NCI-H748 treated with DMSO at 0.1 percent for 48 hours (cell line): ENCODE data around the gene AGBL3.

ENCODE experiments used
- DNase-seq: peaks from one replicate; lab custom pipeline; 2025; lab: John Stamatoyannopoulos, UW

The AGBL3 gene

DNA sequence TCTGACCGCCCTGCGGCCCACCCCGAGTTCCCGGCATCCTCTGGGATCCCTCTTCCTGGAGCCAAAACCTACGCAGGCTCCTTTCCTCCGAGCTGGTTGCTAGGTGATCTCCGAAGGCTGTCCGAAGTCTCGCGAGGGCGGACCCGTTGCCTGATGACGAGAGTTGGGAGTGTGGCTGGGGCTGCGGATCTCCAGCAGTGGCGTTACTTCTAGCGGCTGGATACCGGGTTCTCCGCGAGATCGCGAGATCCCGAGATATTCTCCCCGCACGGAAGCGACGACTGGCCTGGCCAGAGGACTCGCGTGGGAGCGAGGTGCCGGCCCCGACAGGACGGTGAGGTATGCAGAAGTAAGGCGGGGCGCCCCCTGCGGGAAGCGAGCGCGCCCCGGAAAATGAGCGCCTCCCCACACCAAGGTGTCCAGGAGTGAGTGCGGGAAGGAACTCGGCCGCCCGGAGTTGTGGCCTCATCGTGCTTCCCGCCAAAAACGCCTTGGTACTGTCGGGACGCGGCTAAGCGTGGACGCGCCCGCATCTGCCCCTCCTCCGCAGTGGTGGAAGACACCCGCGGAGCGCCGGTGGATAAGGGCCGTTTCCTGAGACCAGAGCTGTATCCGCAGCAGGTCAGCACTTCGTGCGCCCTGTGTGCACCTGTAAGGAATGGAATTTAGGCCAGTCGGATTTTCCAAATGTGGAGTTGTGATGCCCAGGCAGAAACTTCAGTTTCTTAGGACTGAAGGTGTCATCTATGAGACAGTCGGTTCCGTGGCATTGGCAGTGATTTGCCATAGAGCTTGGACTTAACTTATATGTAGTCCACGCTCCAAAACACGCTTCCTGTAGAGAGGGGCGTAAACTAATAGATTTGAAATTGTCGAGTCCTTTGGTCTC is at the start of gene AGBL3:
TSS of gene AGBL3 (plus strand) at position 146 of the 889 bp plus-strand sequence. CDS start 1,426 bp downstream, outside the sequence.
- DNase-seq: peak; percentile 87

GRCh38 chr7:134936893-134937510 is 49.3 kb upstream of the AGBL3 start:
- DNase-seq: no peak

DNA sequence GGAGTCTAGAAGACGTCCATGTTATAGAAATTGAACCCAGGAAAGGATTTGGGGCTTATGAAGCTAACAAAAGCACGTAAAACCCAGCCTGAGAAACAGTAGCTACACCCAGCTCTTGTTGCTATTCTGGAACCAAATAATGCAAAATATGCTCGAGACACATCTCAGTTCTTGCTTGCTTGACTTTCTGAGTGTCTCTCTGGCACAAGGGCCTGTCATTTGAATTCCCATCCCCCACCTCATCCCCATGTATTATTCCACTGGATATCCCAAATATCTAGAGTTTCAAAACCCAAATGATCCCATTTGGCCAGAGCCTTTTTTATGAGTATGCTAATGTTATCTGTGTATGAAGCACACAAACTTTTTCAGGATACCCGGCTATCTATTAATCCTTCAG is 48.2 kb upstream of the AGBL3 start:
- no peak for DNase-seq

- no peak for DNase-seq
These were observed 47.2 kb upstream of the AGBL3 start for GRCh38 chr7:134939136-134939535.

DNA sequence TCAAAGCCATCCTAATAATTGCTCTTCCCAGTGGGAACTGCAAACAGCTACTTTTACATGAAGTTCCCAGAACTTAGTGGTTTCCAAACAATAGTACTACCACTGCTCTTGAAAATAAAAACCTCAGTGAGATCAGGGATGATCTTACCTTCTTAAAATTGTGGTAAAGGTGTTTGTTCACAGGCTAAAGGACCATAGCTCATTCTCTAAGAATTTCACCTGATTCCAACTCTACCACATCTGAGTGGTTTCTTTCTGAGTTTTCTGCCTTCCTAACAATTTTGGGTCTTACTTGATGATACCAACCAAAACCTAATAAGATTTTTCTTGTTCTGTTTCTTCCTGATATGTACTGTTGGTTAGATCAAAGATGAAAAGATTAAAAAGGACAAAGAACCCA is 45.6 kb upstream of the AGBL3 start:
- no peak for DNase-seq

- DNase-seq: no peak
These were observed 45.0 kb upstream of the AGBL3 start for GRCh38 chr7:134941185-134941900.

GRCh38 chr7:134941952-134942351 is 44.4 kb upstream of the AGBL3 start:
- no peak for DNase-seq

DNA sequence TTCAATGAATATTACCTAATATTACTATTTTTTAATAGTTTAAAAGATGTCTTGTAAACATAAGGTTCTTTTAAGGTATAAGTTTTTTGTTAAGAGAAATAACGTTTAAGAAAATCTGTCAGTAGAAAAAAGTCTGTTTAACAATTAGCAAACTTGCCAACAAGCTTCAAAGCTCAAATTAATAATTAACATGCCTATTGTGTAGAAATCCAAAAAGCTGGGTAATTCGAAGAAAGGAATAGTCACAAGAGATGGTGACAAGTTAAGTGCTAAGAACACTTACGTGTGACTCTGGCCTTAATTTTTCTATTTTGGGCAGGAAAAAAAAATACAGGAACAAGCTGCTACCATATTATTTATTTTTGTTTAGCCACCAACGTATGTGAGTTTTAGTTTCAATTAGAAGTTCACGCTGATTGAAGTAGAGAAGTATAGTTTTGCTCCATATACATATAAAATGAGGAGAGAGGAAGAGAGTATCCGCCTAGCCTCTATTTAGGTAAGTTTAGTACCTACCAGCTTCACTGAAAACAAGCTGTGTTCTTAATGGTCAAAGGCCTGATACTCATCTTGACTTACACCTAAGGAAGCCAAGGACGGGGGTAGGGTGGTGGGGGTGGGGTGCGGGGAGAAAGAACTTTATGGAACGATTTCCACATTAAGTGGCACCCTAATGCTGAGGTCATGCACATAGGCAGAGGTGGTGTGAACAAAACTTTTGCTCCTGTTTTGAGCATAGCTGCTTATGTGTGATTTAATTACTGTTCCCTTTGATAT is 43.4 kb upstream of the AGBL3 start:
- no peak for DNase-seq

GRCh38 chr7:134943785-134944400 is 42.4 kb upstream of the AGBL3 start:
- DNase-seq: no peak

DNA sequence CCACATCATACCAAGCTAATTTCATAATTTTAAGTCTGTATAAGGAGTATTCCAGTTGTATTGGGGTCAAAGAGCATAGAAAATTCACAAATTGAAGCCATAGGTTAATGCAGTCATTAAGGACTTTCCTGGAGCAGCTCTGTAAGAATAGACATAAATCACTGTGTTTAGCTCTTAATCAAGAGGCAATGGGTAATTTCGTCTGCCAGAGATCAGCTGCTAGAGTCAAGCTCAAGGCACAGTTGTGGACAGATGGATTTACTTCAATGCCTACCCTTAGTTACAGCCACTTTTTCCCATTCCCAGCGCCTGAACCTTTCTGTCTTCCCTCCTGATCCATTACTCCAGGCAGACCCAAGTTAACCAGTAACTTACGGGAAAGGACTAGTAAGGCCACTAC is 40.6 kb upstream of the AGBL3 start:
- DNase-seq: no peak

DNA sequence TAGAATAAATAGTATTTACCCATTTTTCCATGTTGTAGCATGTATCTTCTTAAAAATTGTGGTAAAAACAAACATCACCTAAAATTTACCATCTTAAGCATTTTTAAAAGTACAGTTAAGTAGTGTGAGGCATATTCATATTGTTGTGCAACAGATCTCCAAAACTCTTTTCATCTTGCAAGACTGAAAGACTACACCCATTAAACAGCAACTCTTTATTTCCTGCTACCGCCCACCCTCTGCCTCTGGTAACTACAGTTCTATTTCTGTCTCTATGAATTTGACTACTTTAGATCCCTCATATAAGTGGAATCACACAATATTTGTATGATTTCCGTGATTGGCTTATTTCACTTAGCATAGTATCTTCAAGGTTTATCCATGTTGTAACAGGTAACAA is 40.0 kb upstream of the AGBL3 start:
- DNase-seq: no peak

DNA sequence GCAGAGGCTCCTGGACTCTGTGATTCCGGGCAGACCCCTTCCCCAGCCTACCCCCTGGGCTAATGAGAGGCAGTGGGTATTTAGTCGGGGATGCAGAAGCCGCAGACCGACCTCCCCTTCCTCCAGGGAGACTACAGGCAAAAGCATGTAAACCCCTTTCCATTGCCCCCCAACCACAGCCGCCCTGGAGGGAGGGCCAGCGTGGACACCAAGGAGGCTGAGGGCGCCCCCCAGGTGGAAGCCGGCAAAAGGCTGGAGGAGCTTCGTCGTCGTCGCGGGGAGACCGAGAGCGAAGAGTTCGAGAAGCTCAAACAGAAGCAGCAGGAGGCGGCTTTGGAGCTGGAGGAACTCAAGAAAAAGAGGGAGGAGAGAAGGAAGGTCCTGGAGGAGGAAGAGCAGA is 39.0 kb upstream of the AGBL3 start:
- DNase-seq: no peak

GRCh38 chr7:134947831-134948230 is 38.5 kb upstream of the AGBL3 start:
- DNase-seq: no peak

GRCh38 chr7:134948246-134948645 is 38.1 kb upstream of the AGBL3 start:
- DNase-seq: no peak

- no peak for DNase-seq
These were observed 37.6 kb upstream of the AGBL3 start for GRCh38 chr7:134948736-134949135.

- no peak for DNase-seq
These were observed 37.1 kb upstream of the AGBL3 start for GRCh38 chr7:134949171-134949570.

GRCh38 chr7:134954197-134955082 is 31.9 kb upstream of the AGBL3 start:
- DNase-seq: no peak

DNA sequence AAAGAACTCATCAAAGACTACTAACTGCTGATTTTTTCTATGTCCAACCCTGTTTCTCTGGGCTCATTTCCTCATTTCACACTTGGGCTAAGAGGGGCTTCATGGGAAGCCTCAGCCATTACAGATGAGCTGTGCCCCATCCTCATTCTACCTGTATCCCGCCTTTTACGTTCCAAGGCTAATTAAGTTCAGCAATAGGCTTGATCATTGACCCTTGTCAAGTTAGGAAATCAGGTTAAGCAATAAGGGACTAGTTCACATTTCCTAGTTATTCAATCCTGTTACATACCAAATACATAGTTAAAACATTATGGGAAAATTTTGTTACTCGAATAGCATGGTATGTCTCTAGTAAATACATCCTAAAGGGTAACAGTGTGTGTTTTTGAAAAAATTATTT is 29.3 kb upstream of the AGBL3 start:
- DNase-seq: no peak

- DNase-seq: no peak
These were observed 26.5 kb upstream of the AGBL3 start for GRCh38 chr7:134959810-134960209.

- DNase-seq: no peak
These were observed 24.0 kb upstream of the AGBL3 start for GRCh38 chr7:134962270-134962780.
